ENCODE results near the gene RAP1GAP. TPM values are rescaled to one million over a fixed set of nuclear protein-coding genes. Genes with fewer than 3 reads are reported as not detected.

Gene RAP1GAP
- total RNA-seq, 3 donors from 2014 or later, result 0.32 to 7.2 (median 6.0) TPM

DNA sequence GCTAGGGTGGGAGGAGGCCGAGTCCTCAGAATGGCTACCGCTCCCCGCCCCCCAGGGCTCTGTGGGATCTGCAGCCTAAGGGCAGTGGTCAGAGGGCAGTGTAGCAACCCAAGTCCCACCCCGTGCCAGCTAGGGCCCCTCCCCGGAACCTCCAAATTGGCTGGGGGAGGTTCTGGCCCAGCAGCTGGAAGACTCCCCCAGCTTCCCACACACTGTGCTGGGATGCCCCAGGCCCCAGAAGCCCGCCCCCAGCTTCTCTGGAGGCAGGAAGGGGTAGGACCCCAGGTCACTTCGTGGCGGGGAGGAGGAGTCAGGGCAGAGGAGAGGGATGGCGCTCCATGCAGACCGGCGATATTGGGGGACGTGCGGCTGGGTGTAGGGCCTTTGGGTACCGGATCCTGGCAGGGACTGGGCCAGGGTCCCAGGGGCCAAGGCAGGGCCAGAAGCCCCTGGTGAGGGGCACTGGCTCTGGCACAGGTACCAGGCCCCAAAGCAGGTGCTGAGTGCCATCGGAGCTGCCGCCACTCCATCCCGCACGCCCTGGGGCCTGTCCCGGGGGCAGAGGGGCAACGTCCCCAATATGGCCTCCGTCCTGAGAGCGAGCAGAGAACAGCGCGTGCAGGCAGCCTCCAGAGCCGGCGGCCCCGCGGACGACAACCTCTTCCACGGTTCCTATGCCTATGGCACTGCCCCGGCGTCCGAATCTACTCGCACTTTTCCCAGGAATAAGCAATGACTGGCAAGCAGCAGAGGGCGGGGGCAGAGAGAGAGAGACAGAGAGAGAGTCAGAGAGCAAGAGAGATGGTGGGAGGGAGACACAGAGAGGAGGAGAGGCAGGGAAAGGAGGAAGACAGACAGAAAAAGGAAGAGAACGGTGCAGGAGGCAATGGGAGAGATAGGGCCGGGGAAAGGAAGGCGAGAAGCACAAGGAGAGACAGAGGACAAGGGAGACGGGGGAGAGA, 65.7 kb downstream of the RAP1GAP start:
- Histone ChIP-seq H3K4me3 (no peak overlapping the region), H3K9me3 (no peaks in the 10 kb centered on the region), H3K4me1 (no peaks in the 10 kb centered on the region), H3K27me3 (no peaks in the 10 kb centered on the region), H3K36me3 (no peaks in the 10 kb centered on the region), H3K27ac (no peak overlapping the region)
- no peak for DNase-seq (ENCODE audit: low spot score in 2 of 2)
- intact Hi-C loops (cut with DNase I; ENCODE audit: low total_unique reads), result no loop called here
- TF ChIP-seq POLR2A (IDR thresholded peaks at IDR 0.05) (no peak), POLR2AphosphoS5 (IDR thresholded peaks at IDR 0.05) (no peak)
- TF ChIP-seq, protein P1, sequence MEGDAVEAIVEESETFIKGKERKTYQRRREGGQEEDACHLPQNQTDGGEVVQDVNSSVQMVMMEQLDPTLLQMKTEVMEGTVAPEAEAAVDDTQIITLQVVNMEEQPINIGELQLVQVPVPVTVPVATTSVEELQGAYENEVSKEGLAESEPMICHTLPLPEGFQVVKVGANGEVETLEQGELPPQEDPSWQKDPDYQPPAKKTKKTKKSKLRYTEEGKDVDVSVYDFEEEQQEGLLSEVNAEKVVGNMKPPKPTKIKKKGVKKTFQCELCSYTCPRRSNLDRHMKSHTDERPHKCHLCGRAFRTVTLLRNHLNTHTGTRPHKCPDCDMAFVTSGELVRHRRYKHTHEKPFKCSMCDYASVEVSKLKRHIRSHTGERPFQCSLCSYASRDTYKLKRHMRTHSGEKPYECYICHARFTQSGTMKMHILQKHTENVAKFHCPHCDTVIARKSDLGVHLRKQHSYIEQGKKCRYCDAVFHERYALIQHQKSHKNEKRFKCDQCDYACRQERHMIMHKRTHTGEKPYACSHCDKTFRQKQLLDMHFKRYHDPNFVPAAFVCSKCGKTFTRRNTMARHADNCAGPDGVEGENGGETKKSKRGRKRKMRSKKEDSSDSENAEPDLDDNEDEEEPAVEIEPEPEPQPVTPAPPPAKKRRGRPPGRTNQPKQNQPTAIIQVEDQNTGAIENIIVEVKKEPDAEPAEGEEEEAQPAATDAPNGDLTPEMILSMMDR (IDR thresholded peaks at IDR 0.05), result no peak

DNA sequence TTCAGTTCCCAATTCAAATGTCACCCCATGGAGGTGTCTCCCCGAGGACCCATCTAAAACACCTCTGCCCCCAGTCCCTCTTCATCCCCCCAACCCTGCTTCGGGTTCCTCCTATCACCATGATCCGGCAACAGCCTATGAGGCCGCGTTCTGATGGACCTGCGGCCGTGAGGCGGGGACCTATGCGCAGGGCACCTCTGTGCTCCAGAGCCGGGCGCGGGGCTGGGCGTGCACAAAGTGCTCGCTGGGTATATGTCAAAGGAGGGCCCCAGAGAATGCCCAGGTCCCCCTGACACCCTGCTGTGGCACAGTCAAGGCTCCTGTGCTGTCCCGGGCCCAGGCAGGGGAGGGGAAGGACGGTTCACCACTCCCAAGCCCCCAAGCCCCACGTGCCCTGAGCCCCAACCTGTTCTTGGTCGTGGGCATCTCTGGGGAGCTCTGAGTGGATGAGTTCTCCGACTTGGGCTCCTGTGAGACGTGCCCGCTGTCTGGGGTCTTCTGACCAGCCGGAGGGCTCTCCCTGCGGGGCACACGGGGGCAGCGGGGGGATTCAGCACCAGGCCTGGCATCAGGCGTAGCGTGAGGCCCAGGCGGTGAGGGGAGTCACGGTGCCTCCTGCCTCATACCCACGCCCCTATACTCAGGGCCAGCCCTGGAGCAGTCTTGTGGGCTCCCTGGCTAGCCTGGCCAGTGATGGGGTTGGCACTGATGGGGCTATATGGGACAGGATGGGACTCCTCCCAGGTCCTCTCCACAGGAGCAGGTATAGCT, 67.7 kb downstream of the RAP1GAP start:
- H3K27ac ChIP-seq, result no peak overlapping the region
- TF ChIP-seq, protein P1 (IDR thresholded peaks at IDR 0.05), result no peak
- TF ChIP-seq POLR2A (IDR thresholded peaks at IDR 0.05) (no peak), POLR2AphosphoS5 (IDR thresholded peaks at IDR 0.05) (no peak)
- H3K27me3 ChIP-seq, result no peaks in the 10 kb centered on the region
- intact Hi-C loops (cut with DNase I; ENCODE audit: low total_unique reads), result no loop called here
- H3K36me3 ChIP-seq, result no peaks in the 10 kb centered on the region
- no peak for DNase-seq (ENCODE audit: low spot score in 2 of 2)
- no peak overlapping the region for H3K4me3 ChIP-seq
- no peaks in the 10 kb centered on the region for H3K4me1 ChIP-seq
- H3K9me3 ChIP-seq, result no peaks in the 10 kb centered on the region

DNA sequence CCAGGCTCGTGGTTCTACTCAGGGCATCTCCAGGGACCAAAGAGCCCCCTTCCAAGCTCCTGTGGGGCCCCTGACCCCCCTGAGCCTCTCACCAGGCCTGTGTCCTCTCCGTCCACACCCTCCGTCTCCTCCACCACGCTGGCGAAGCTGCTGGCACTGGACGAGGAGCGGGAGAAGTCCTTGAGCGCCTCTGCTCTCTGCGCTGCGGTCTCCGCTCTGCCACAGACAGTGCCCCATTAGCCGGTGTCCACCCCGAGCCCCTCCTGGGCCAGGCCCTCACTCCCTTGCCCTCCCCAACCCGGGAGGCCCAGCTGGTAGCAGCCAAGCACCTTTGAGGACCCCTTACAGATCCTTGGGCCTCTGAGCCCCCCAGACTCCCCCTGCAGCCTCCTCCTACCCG, 69.8 kb downstream of the RAP1GAP start:
- intact Hi-C loops (cut with DNase I; ENCODE audit: low total_unique reads), result no loop called here
- Histone ChIP-seq H3K27me3 (no peaks in the 10 kb centered on the region), H3K4me1 (no peaks in the 10 kb centered on the region), H3K4me3 (no peak overlapping the region), H3K9me3 (no peaks in the 10 kb centered on the region), H3K36me3 (no peaks in the 10 kb centered on the region), H3K27ac (no peak overlapping the region)
- TF ChIP-seq POLR2AphosphoS5 (IDR thresholded peaks at IDR 0.05) (no peak), POLR2A (IDR thresholded peaks at IDR 0.05) (no peak)
- TF ChIP-seq, protein P1 (IDR thresholded peaks at IDR 0.05), result no peak
- DNase-seq (ENCODE audit: low spot score in 2 of 2), result no peak

DNA sequence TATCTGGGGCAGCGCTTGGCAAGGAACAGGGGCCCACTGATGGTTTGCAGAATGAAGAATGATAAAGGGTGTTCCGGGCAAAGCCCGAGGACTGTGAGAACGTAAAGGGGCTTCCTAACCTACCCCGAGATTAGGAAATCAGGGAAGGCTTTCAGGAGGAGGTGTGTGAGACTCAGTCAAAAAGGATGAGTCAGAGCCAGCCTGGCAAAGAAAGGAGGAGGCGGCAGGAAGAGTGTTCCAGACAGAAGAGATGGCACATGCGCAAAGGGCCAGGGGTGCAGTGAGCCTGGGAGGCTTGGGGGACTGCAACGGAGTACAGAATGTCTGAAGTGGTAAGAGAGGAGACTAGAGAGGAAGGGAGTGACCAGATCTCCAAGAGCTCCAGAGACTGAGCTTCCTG, 70.3 kb downstream of the RAP1GAP start:
- Histone ChIP-seq H3K9me3 (no peaks in the 10 kb centered on the region), H3K27ac (no peak overlapping the region), H3K4me3 (no peak overlapping the region), H3K27me3 (no peaks in the 10 kb centered on the region), H3K4me1 (no peaks in the 10 kb centered on the region), H3K36me3 (no peaks in the 10 kb centered on the region)
- TF ChIP-seq, protein P1 (IDR thresholded peaks at IDR 0.05), result no peak
- TF ChIP-seq POLR2A (IDR thresholded peaks at IDR 0.05) (no peak), POLR2AphosphoS5 (IDR thresholded peaks at IDR 0.05) (no peak)
- DNase-seq (ENCODE audit: low spot score in 2 of 2), result no peak
- intact Hi-C loops (cut with DNase I; ENCODE audit: low total_unique reads), result no loop called here

DNA sequence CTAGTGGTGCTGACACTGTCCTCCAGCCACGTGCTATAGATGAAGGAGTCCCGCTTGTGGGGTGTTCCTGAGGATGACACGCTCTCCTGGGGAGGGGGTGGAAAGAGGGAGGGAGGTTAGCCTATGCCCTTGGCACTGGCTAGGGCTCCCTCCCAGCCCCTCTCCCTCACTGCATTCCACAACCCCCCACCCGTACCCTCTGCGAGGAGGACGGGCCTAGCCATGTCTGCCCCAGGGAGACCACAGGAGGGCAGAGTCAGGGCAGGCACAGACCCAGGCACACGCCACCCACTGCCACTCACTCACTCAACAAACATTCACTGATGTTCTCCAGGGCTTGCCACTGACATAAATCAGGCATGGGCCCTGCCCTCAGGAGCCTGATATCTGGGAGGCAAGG, 70.7 kb downstream of the RAP1GAP start:
- no peak overlapping the region for H3K4me3 ChIP-seq
- H3K9me3 ChIP-seq, result no peaks in the 10 kb centered on the region
- no peak overlapping the region for H3K27ac ChIP-seq
- H3K4me1 ChIP-seq, result no peaks in the 10 kb centered on the region
- no peak for DNase-seq (ENCODE audit: low spot score in 2 of 2)
- intact Hi-C loops (cut with DNase I; ENCODE audit: low total_unique reads), result no loop called here
- no peaks in the 10 kb centered on the region for H3K27me3 ChIP-seq
- no peaks in the 10 kb centered on the region for H3K36me3 ChIP-seq
- TF ChIP-seq POLR2A (IDR thresholded peaks at IDR 0.05) (no peak), POLR2AphosphoS5 (IDR thresholded peaks at IDR 0.05) (no peak)
- TF ChIP-seq, protein P1 (IDR thresholded peaks at IDR 0.05), result no peak
